ENCODE measurements around the gene NADSYN1. TPM values are rescaled to one million over a fixed set of nuclear protein-coding genes. Genes with fewer than 3 reads are reported as not detected.

NADSYN1 gene
- total RNA-seq, 2 experiments from 2014 or later, result 70.9 to 122 TPM

DNA sequence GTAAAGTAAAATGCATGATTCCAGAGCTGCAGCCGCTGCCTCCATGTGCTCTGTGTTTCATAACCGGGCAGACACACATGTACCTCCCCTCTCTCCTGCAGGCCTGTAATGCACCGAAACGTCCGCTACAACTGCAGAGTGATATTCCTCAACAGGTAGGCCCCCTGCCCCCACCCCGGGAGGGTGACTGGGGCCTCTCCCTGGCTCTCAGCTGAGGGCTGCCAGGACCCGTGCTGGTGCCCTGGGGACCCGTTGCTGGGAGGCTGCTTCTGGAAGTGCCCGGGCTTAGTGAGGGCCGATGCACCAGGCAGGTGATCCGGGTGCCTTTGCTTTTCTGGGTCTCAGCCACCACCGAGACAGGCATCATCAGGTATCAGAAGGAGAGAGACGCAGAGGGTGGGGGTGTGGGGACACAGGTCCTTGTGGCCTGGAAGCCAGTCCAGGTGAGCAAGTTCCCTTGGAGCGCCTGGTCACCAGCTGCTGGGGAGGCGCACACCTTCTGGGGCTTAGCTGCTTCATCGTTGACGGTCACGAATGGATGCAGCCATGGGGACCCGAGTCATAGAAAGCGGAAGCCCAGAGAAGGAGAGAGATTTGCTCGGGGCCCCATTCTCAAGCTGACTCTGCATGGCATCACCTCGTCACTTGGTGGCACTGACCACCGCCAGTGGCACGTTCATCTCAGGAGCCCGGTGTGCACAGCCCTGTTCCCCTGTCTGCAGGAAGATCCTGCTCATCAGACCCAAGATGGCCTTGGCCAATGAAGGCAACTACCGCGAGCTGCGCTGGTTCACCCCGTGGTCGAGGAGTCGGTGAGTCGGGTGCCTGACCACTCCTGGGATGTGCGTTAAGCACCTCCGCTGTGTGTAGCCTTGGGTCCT, 10.6 kb downstream of the NADSYN1 start:
- Histone ChIP-seq H3K4me2 (ENCODE audit: low read length) (no peak overlapping the region), H4K20me1 (ENCODE audit: insufficient read depth, low read length) (no peaks in the 10 kb centered on the region), H3K4me1 (ENCODE audit: insufficient read depth, low read length, poor library complexity, severe bottlenecking) (no peaks in the 10 kb centered on the region), H3K4me3 (ENCODE audit: low read depth, low read length, poor library complexity, severe bottlenecking) (no peak overlapping the region), H3K36me3 (ENCODE audit: insufficient read depth, low read length) (peaks cover 45% of the 10 kb centered on the region), H3K27ac (ENCODE audit: low read depth, low read length, poor library complexity, severe bottlenecking) (no peak overlapping the region), H2AFZ (ENCODE audit: low read length) (no peak overlapping the region), H3K9me3 (ENCODE audit: low read length) (no peaks in the 10 kb centered on the region), H3K9me2 (ENCODE audit: insufficient read depth, low read length) (no peaks in the 10 kb centered on the region), H3K79me2 (ENCODE audit: insufficient read depth, low read depth, low read length) (no peaks in the 10 kb centered on the region)
- ChIA-PET CTCF (ENCODE audit: unreplicated experiment) (no interaction called here), POLR2A (no interaction called here)
- DNase-seq (ENCODE audit: low spot score), result no peak
- no peak for TF ChIP-seq EZH2phosphoT487 (IDR thresholded peaks at IDR 0.05; ENCODE audit: borderline replicate concordance, low read depth, low read length)
- TF ChIP-seq, protein P1, sequence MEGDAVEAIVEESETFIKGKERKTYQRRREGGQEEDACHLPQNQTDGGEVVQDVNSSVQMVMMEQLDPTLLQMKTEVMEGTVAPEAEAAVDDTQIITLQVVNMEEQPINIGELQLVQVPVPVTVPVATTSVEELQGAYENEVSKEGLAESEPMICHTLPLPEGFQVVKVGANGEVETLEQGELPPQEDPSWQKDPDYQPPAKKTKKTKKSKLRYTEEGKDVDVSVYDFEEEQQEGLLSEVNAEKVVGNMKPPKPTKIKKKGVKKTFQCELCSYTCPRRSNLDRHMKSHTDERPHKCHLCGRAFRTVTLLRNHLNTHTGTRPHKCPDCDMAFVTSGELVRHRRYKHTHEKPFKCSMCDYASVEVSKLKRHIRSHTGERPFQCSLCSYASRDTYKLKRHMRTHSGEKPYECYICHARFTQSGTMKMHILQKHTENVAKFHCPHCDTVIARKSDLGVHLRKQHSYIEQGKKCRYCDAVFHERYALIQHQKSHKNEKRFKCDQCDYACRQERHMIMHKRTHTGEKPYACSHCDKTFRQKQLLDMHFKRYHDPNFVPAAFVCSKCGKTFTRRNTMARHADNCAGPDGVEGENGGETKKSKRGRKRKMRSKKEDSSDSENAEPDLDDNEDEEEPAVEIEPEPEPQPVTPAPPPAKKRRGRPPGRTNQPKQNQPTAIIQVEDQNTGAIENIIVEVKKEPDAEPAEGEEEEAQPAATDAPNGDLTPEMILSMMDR (conservative IDR thresholded peaks at IDR 0.05; ENCODE audit: low read length), result no peak
- BruUV-seq (replicated peaks), result no TSS peak
- intact Hi-C loops (cut with micrococcal nuclease; ENCODE audit: unreplicated experiment), result no loop called here

DNA sequence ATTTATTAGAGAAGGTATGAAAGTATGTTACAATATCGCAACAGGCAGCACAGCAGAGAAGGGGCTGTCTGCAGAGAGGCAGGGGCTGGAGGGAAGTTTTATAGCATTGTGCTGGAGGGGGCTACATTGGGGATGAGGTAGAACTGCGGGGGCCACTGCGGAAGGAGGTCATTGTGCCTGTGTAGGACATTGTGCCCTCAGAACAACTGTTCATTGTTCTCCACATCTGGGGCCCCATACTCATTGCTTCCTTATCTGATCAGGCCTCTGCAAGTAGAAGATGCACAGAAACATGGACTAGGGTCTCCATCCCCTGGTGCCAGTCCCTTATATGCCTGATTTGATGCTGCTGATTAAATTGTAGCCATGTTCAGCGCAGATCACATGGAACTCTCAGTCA, 12.1 kb downstream of the NADSYN1 start:
- ChIA-PET POLR2A (no interaction called here), CTCF (ENCODE audit: unreplicated experiment) (no interaction called here)
- Histone ChIP-seq H3K4me3 (ENCODE audit: low read depth, low read length, poor library complexity, severe bottlenecking) (no peak overlapping the region), H3K36me3 (ENCODE audit: insufficient read depth, low read length) (peaks cover 32% of the 10 kb centered on the region), H3K4me2 (ENCODE audit: low read length) (no peak overlapping the region), H2AFZ (ENCODE audit: low read length) (no peak overlapping the region), H3K79me2 (ENCODE audit: insufficient read depth, low read depth, low read length) (no peaks in the 10 kb centered on the region), H3K9me3 (ENCODE audit: low read length) (no peaks in the 10 kb centered on the region), H3K4me1 (ENCODE audit: insufficient read depth, low read length, poor library complexity, severe bottlenecking) (no peaks in the 10 kb centered on the region), H3K9me2 (ENCODE audit: insufficient read depth, low read length) (no peaks in the 10 kb centered on the region), H4K20me1 (ENCODE audit: insufficient read depth, low read length) (no peaks in the 10 kb centered on the region), H3K27ac (ENCODE audit: low read depth, low read length, poor library complexity, severe bottlenecking) (no peak overlapping the region)
- DNase-seq (ENCODE audit: low spot score), result no peak
- intact Hi-C loops (cut with micrococcal nuclease; ENCODE audit: unreplicated experiment), result no loop called here
- BruUV-seq (replicated peaks), result no TSS peak
- no peak for TF ChIP-seq EZH2phosphoT487 (IDR thresholded peaks at IDR 0.05; ENCODE audit: borderline replicate concordance, low read depth, low read length)
- TF ChIP-seq, protein P1 (conservative IDR thresholded peaks at IDR 0.05; ENCODE audit: low read length), result no peak

DNA sequence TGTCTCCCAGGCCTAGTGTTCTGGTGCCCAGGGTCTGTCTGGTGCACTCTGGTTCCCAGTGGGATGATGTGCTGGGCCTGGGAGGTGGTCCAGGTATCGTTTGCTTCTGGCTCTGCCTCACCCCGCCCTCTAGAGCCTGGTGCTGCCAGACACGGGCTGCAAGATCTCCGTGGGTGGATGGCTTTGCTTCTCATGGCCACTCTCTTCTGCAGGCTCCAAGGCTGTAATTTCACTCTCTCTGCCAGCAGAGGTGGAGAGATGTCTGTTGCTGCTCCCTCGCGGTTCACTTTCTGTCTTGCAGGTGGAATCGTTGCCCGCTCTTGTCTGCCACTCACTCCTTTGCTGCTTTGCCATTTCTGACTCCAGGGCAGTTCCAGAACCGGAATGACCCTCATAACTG, 13.4 kb downstream of the NADSYN1 start:
- H3K9me2 ChIP-seq (ENCODE audit: insufficient read depth, low read length), result no peaks in the 10 kb centered on the region
- POLR2A ChIA-PET, result no interaction called here
- intact Hi-C loops (cut with micrococcal nuclease; ENCODE audit: unreplicated experiment), result no loop called here

More for the DNA sequence above, 13.4 kb downstream of the NADSYN1 start:
- no peak overlapping the region for H2AFZ ChIP-seq (ENCODE audit: low read length)
- no peak overlapping the region for H3K4me3 ChIP-seq (ENCODE audit: low read depth, low read length, poor library complexity, severe bottlenecking)
- no peaks in the 10 kb centered on the region for H3K79me2 ChIP-seq (ENCODE audit: insufficient read depth, low read depth, low read length)
- TF ChIP-seq, protein P1 (conservative IDR thresholded peaks at IDR 0.05; ENCODE audit: low read length), result no peak
- TF ChIP-seq EZH2phosphoT487 (IDR thresholded peaks at IDR 0.05; ENCODE audit: borderline replicate concordance, low read depth, low read length), result no peak
- no peaks in the 10 kb centered on the region for H3K9me3 ChIP-seq (ENCODE audit: low read length)
- no peaks in the 10 kb centered on the region for H3K4me1 ChIP-seq (ENCODE audit: insufficient read depth, low read length, poor library complexity, severe bottlenecking)
- BruUV-seq (replicated peaks), result no TSS peak
- CTCF ChIA-PET (ENCODE audit: unreplicated experiment), result no interaction called here
- H3K4me2 ChIP-seq (ENCODE audit: low read length), result no peak overlapping the region
- DNase-seq (ENCODE audit: low spot score), result no peak
- no peaks in the 10 kb centered on the region for H4K20me1 ChIP-seq (ENCODE audit: insufficient read depth, low read length)
- H3K27ac ChIP-seq (ENCODE audit: low read depth, low read length, poor library complexity, severe bottlenecking), result no peak overlapping the region
- peaks cover 21% of the 10 kb centered on the region for H3K36me3 ChIP-seq (ENCODE audit: insufficient read depth, low read length)
